ENCODE measurements around the gene CHMP1B. TPM values are rescaled to one million over a fixed set of nuclear protein-coding genes. Genes with fewer than 3 reads are reported as not detected.

The CHMP1B gene
- total RNA-seq, result 10 to 100 TPM; 20.4 to 20.9 TPM

GRCh38 chr18:11851146-11851805, at the start of gene CHMP1B:
TSS of gene CHMP1B (plus strand) at chr18:11851413. CDS start at chr18:11851512, 99 bp downstream.
- CTCF ChIA-PET, result no interaction called here
- H3K4me3 Mint-ChIP-seq, result peak within 1 kb of the TSS; percentile 91

GRCh38 chr18:11801573-11801972, 49.6 kb upstream of the CHMP1B start:
- CTCF ChIA-PET, result no interaction called here
- no peaks in the 10 kb centered on the region for H3K36me3 Mint-ChIP-seq (ENCODE audit: low read depth)
- DNase-seq (no peak), ATAC-seq (no peak)
- H3K4me3 Mint-ChIP-seq, result no peak overlapping the region
- no peak overlapping the region for H3K27ac Mint-ChIP-seq
- H3K4me1 Mint-ChIP-seq, result no peaks in the 10 kb centered on the region
- intact Hi-C loops (cut with DNase I, micrococcal nuclease), result no loop called here
- H3K9me3 Mint-ChIP-seq (ENCODE audit: low read depth), result no peaks in the 10 kb centered on the region
- peaks cover 7% of the 10 kb centered on the region for H3K27me3 Mint-ChIP-seq
- POLR2A ChIA-PET, result no interaction called here

More at GRCh38 chr18:11851146-11851805, at the start of gene CHMP1B:
- intact Hi-C loops (cut with DNase I, micrococcal nuclease), result loop anchor here (1.0 to 5.0 kb wide), 10 partner anchors 57 to 1939 kb away; partner anchors contain the start of genes IMPA2 (in 2 of the 2), MPPE1 (in 2 of the 2), AFG3L2 (in 1 of the 2) and CEP76 (in 1 of the 2)
- peaks cover 25% of the 10 kb centered on the region for H3K4me1 Mint-ChIP-seq
- peak; percentile 98 for DNase-seq
- peaks cover 7% of the 10 kb centered on the region for H3K36me3 Mint-ChIP-seq (ENCODE audit: low read depth)
- POLR2A ChIA-PET, result no interaction called here
- no peaks in the 10 kb centered on the region for H3K9me3 Mint-ChIP-seq (ENCODE audit: low read depth)
- peak; percentile 92 for ATAC-seq
- no peaks in the 10 kb centered on the region for H3K27me3 Mint-ChIP-seq
- H3K27ac Mint-ChIP-seq, result peak within 1 kb of the TSS; percentile 99

- Mint-ChIP-seq H3K27ac (no peak overlapping the region), H3K4me1 (no peaks in the 10 kb centered on the region), H3K36me3 (ENCODE audit: low read depth) (no peaks in the 10 kb centered on the region), H3K4me3 (no peak overlapping the region), H3K9me3 (ENCODE audit: low read depth) (no peaks in the 10 kb centered on the region), H3K27me3 (peaks cover 7% of the 10 kb centered on the region)
- POLR2A ChIA-PET, result no interaction called here
- intact Hi-C loops (cut with DNase I, micrococcal nuclease), result no loop called here
- ATAC-seq (no peak), DNase-seq (no peak)
- CTCF ChIA-PET, result no interaction called here
These were observed 49.1 kb upstream of the CHMP1B start for GRCh38 chr18:11802158-11802557.

- ChIA-PET POLR2A (no interaction called here), CTCF (no interaction called here)
These were observed 48.6 kb upstream of the CHMP1B start for GRCh38 chr18:11802586-11802985.

GRCh38 chr18:11807233-11807632, 44.0 kb upstream of the CHMP1B start:
- Mint-ChIP-seq H3K9me3 (ENCODE audit: low read depth) (no peaks in the 10 kb centered on the region), H3K4me1 (no peaks in the 10 kb centered on the region), H3K27ac (no peak overlapping the region), H3K36me3 (ENCODE audit: low read depth) (no peaks in the 10 kb centered on the region), H3K27me3 (peaks cover 4% of the 10 kb centered on the region), H3K4me3 (no peak overlapping the region)
- POLR2A ChIA-PET, result no interaction called here
- CTCF ChIA-PET, result interaction anchor here (0.7 kb wide), 1 partner anchor 71 kb away, joined by 5 read pairs; no protein-coding TSS in a partner anchor
- no peak for ATAC-seq
- intact Hi-C loops (cut with DNase I, micrococcal nuclease), result no loop called here
- no peak for DNase-seq

More at GRCh38 chr18:11802586-11802985, 48.6 kb upstream of the CHMP1B start:
- H3K4me3 Mint-ChIP-seq, result no peak overlapping the region
- intact Hi-C loops (cut with DNase I, micrococcal nuclease), result no loop called here
- ATAC-seq (no peak), DNase-seq (no peak)
- no peaks in the 10 kb centered on the region for H3K36me3 Mint-ChIP-seq (ENCODE audit: low read depth)
- no peaks in the 10 kb centered on the region for H3K4me1 Mint-ChIP-seq
- no peaks in the 10 kb centered on the region for H3K9me3 Mint-ChIP-seq (ENCODE audit: low read depth)
- H3K27me3 Mint-ChIP-seq, result peaks cover 7% of the 10 kb centered on the region
- no peak overlapping the region for H3K27ac Mint-ChIP-seq

- intact Hi-C loops (cut with DNase I, micrococcal nuclease), result no loop called here
- Mint-ChIP-seq H3K4me3 (no peak overlapping the region), H3K27ac (no peak overlapping the region), H3K9me3 (ENCODE audit: low read depth) (no peaks in the 10 kb centered on the region), H3K36me3 (ENCODE audit: low read depth) (no peaks in the 10 kb centered on the region), H3K4me1 (no peaks in the 10 kb centered on the region), H3K27me3 (peaks cover 4% of the 10 kb centered on the region)
- ChIA-PET POLR2A (no interaction called here), CTCF (no interaction called here)
- no peak for ATAC-seq
- no peak for DNase-seq
These were observed 43.0 kb upstream of the CHMP1B start for GRCh38 chr18:11808001-11808855.

- intact Hi-C loops (cut with DNase I, micrococcal nuclease), result no loop called here
- ChIA-PET POLR2A (no interaction called here), CTCF (no interaction called here)
- no peaks in the 10 kb centered on the region for H3K36me3 Mint-ChIP-seq (ENCODE audit: low read depth)
- no peaks in the 10 kb centered on the region for H3K4me1 Mint-ChIP-seq
- H3K9me3 Mint-ChIP-seq (ENCODE audit: low read depth), result no peaks in the 10 kb centered on the region
- ATAC-seq, result no peak
- no peak overlapping the region for H3K4me3 Mint-ChIP-seq
- no peak for DNase-seq
- no peak overlapping the region for H3K27ac Mint-ChIP-seq
- H3K27me3 Mint-ChIP-seq, result peaks cover 4% of the 10 kb centered on the region
These were observed 41.3 kb upstream of the CHMP1B start for GRCh38 chr18:11809895-11810294.

GRCh38 chr18:11810379-11810778, 40.8 kb upstream of the CHMP1B start:
- CTCF ChIA-PET, result interaction anchor here (0.5 kb wide), 2 partner anchors 145 to 160 kb away, joined by 3 read pairs; no protein-coding TSS in a partner anchor
- Mint-ChIP-seq H3K4me3 (no peak overlapping the region), H3K9me3 (ENCODE audit: low read depth) (no peaks in the 10 kb centered on the region), H3K27me3 (peaks cover 2% of the 10 kb centered on the region), H3K27ac (no peak overlapping the region), H3K36me3 (ENCODE audit: low read depth) (no peaks in the 10 kb centered on the region), H3K4me1 (no peaks in the 10 kb centered on the region)
- intact Hi-C loops (cut with DNase I, micrococcal nuclease), result no loop called here
- DNase-seq (no peak), ATAC-seq (no peak)
- POLR2A ChIA-PET, result no interaction called here

- no peaks in the 10 kb centered on the region for H3K9me3 Mint-ChIP-seq (ENCODE audit: low read depth)
- no peak overlapping the region for H3K27ac Mint-ChIP-seq
- H3K36me3 Mint-ChIP-seq (ENCODE audit: low read depth), result no peaks in the 10 kb centered on the region
- ChIA-PET POLR2A (no interaction called here), CTCF (interaction anchor here (0.5 kb wide), 1 partner anchor 146 kb away, joined by 3 read pairs; no protein-coding TSS in a partner anchor)
- H3K4me3 Mint-ChIP-seq, result no peak overlapping the region
- no peaks in the 10 kb centered on the region for H3K4me1 Mint-ChIP-seq
- DNase-seq (no peak), ATAC-seq (no peak)
- no peaks in the 10 kb centered on the region for H3K27me3 Mint-ChIP-seq
- intact Hi-C loops (cut with DNase I, micrococcal nuclease), result no loop called here
These were observed 40.2 kb upstream of the CHMP1B start for GRCh38 chr18:11811009-11811408.

- ATAC-seq (no peak), DNase-seq (no peak)
- intact Hi-C loops (cut with DNase I, micrococcal nuclease), result no loop called here
- Mint-ChIP-seq H3K36me3 (ENCODE audit: low read depth) (no peaks in the 10 kb centered on the region), H3K9me3 (ENCODE audit: low read depth) (peaks cover 4% of the 10 kb centered on the region), H3K27ac (no peak overlapping the region), H3K4me1 (no peaks in the 10 kb centered on the region), H3K27me3 (no peaks in the 10 kb centered on the region), H3K4me3 (no peak overlapping the region)
- POLR2A ChIA-PET, result no interaction called here
- CTCF ChIA-PET, result no interaction called here
These were observed 34.0 kb upstream of the CHMP1B start for GRCh38 chr18:11817229-11817628.

GRCh38 chr18:11818486-11819203, 32.6 kb upstream of the CHMP1B start:
- Mint-ChIP-seq H3K4me3 (no peak overlapping the region), H3K36me3 (ENCODE audit: low read depth) (no peaks in the 10 kb centered on the region), H3K9me3 (ENCODE audit: low read depth) (peaks cover 4% of the 10 kb centered on the region), H3K27ac (no peak overlapping the region), H3K4me1 (no peaks in the 10 kb centered on the region), H3K27me3 (no peaks in the 10 kb centered on the region)
- DNase-seq (no peak), ATAC-seq (no peak)
- ChIA-PET POLR2A (no interaction called here), CTCF (interaction anchor here (0.6 kb wide), 1 partner anchor 119 kb away, joined by 3 read pairs; no protein-coding TSS in a partner anchor)
- intact Hi-C loops (cut with DNase I, micrococcal nuclease), result no loop called here

All from activated CD4-positive, alpha-beta T cell treated with anti-CD3 and anti-CD28 coated beads for 36 hours (primary cell).